Rectal smooth muscle tissue (tissue), 1 donor: ENCODE measurements around the gene CFAP53.

ENCODE experiments used
- H3K27ac ChIP-seq: one replicate; pipeline ENCODE4 v1.7.0; 2013; ENCODE audit warnings: low read depth, low read length, inconsistent platforms
- H3K27me3 ChIP-seq: one replicate; pipeline ENCODE4 v1.7.0; 2013; ENCODE audit warnings: low read length; ENCODE audit not compliant: control insufficient read depth, insufficient read depth
- H3K36me3 ChIP-seq: one replicate; pipeline ENCODE4 v1.7.0; 2013; ENCODE audit warnings: low read length; ENCODE audit not compliant: control insufficient read depth, insufficient read depth
- H3K4me1 ChIP-seq: one replicate; pipeline ENCODE4 v1.7.0; 2013; ENCODE audit warnings: low read length; ENCODE audit not compliant: control insufficient read depth, insufficient read depth
- H3K4me3 ChIP-seq: one replicate; pipeline ENCODE4 v1.7.0; 2013; ENCODE audit warnings: low read length
- H3K9ac ChIP-seq: one replicate; pipeline ENCODE4 v1.7.0; 2013; ENCODE audit warnings: low read length

Gene CFAP53

DNA sequence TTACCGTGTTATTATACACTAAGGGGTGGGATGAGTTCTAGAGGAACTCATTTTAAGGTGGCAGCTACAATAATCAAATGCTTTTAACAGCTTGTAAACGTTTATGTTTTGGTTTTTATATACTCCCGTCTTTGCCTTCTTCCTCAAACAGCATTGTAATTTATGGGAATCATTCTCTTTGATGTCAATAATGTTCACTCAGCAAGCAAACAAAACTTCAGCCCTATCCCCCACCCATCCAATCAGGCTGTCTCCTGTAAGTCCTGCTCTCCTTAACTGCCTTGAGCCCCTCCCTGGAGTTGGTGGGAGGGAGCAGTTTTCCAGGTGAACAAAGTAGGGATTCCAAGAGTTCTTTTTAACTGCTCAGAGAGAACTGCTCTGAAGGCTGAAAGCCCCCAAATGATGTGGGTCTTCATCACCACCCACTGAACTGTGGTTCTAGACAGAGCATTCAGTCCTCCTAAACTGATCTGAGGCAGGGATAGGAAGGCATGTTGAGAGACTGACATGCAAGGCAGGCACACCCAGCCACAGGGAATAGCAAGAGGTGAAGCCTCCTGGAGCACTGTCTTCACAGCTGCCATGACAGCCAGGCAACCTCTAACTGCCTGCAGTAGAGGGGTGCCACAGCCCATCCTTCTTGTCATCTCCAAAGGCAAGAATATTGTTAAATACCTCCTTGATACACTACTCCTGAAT is 88.9 kb downstream of the CFAP53 start:
- no peaks in the 10 kb centered on the region for H3K36me3 ChIP-seq
- no peak overlapping the region for H3K27ac ChIP-seq
- H3K27me3 ChIP-seq = no peaks in the 10 kb centered on the region
- no peaks in the 10 kb centered on the region for H3K4me1 ChIP-seq
- no peak overlapping the region for H3K9ac ChIP-seq
- no peak overlapping the region for H3K4me3 ChIP-seq
